PC-3 (cell line): ENCODE results near the gene PARP3. TPM values are rescaled to one million over a fixed set of nuclear protein-coding genes. Genes with fewer than 3 reads are reported as not detected.

Source experiments
- ATAC-seq: fragments of 200-7000 bp; cut with Tn5 transposase; 2 replicates; pipeline ENCODE4 v1.9.1; 2020; ENCODE audit warnings: mild to moderate bottlenecking, moderate library complexity
- BruUV-seq: library from RNA; stranded (reverse); fragments of 400-500 nt; replicated peaks from 2 replicates; lab custom pipeline; 2021; lab: Mats Ljungman, UMichigan
- CTCF ChIA-PET: fragments of 300-600 bp; sonication (Branson Sonifier 250); formaldehyde crosslinking; loops from one replicate; lab custom pipeline; 2022; ENCODE audit warnings: antibody characterized with exemption; lab: Charles Lee
- POLR2A ChIA-PET: fragments of 300-600 bp; sonication (Branson Sonifier 250); formaldehyde crosslinking; loops from one replicate; lab custom pipeline; 2022; ENCODE audit warnings: antibody characterized with exemption; ENCODE audit not compliant: unreplicated experiment; lab: Charles Lee
- DNase-seq: peaks from one replicate; pipeline ENCODE4 v3.0.0-alpha.2; 2015
- H2AFZ ChIP-seq: fragments of 300-600 bp; sonication (generic); 2 replicates; pipeline ENCODE4 v1.6.0; 2016; ENCODE audit warnings: antibody characterized with exemption, low read length
- H3F3A ChIP-seq: fragments of 300-600 bp; sonication (generic); one replicate; pipeline ENCODE4 v1.6.0; 2017; ENCODE audit warnings: antibody characterized with exemption, low read length, control low read depth, mild to moderate bottlenecking; ENCODE audit not compliant: unreplicated experiment
- H3K27ac ChIP-seq: fragments of 300-600 bp; sonication (generic); 2 replicates; pipeline ENCODE4 v1.5.1; 2016; ENCODE audit warnings: mild to moderate bottlenecking, low read length
- H3K27me3 ChIP-seq: fragments of 300-600 bp; sonication (generic); 2 replicates; pipeline ENCODE4 v1.6.1; 2016; ENCODE audit warnings: low read length, mixed read lengths
- H3K36me3 ChIP-seq: fragments of 300-600 bp; sonication (generic); 2 replicates; pipeline ENCODE4 v1.6.1; 2016; ENCODE audit warnings: low read depth, mixed run types, low read length, mixed read lengths
- H3K4me1 ChIP-seq: fragments of 300-600 bp; sonication (generic); 2 replicates; pipeline ENCODE4 v1.5.1; 2016; ENCODE audit warnings: low read length; ENCODE audit not compliant: insufficient read depth
- H3K4me2 ChIP-seq: fragments of 300-600 bp; sonication (generic); 2 replicates; pipeline ENCODE4 v1.6.0; 2016; ENCODE audit warnings: low read length
- H3K4me3 ChIP-seq: fragments of 300-600 bp; sonication (generic); 2 replicates; pipeline ENCODE4 v1.5.1; 2016; ENCODE audit warnings: mild to moderate bottlenecking, low read length, mixed read lengths
- H3K79me2 ChIP-seq: fragments of 300-600 bp; sonication (generic); 2 replicates; pipeline ENCODE4 v1.6.1; 2017; ENCODE audit warnings: low read length, mixed read lengths
- H3K9ac ChIP-seq: fragments of 300-600 bp; sonication (generic); 2 replicates; pipeline ENCODE4 v1.6.0; 2016; ENCODE audit warnings: mild to moderate bottlenecking, low read length
- H3K9me2 ChIP-seq: fragments of 300-600 bp; sonication (generic); replicated peaks from 2 replicates; pipeline ENCODE4 v1.6.1; 2016; ENCODE audit warnings: mixed run types, low read length, mixed read lengths
- H3K9me3 ChIP-seq: fragments of 300-600 bp; sonication (generic); 2 replicates; pipeline ENCODE4 v1.6.1; 2016; ENCODE audit warnings: low read length, mixed read lengths
- H4K20me1 ChIP-seq: fragments of 300-600 bp; sonication (generic); 2 replicates; pipeline ENCODE4 v1.6.1; 2016; ENCODE audit warnings: low read length, mixed read lengths
- EZH2 ChIP-seq: fragments of 300-600 bp; sonication (generic); IDR thresholded peaks from one replicate; pipeline ENCODE4 v1.6.1; 2017; ENCODE audit warnings: antibody characterized with exemption, mild to moderate bottlenecking, low read length; ENCODE audit not compliant: unreplicated experiment
- EZH2phosphoT487 ChIP-seq: fragments of 300-600 bp; sonication (generic); IDR thresholded peaks from 2 replicates; pipeline ENCODE4 v1.6.1; 2018; ENCODE audit warnings: mild to moderate bottlenecking, antibody characterized with exemption, low read length, borderline replicate concordance
- intact Hi-C: fragments of 100-400 bp; cut with micrococcal nuclease; formaldehyde crosslinking; loops from 2 replicates; pipeline ENCODE4 v1.9.0; 2023
- total RNA-seq: library from RNA; depleted of rRNA; stranded (reverse); fragments of >200 nt; gene quantifications from 2 replicates; pipeline ENCODE4 v1.2.3, GENCODE V29; 2014
- TF ChIP-seq, protein P1 (sequence below): fragments of 300-600 bp; sonication (generic); conservative IDR thresholded peaks from 2 replicates; pipeline ENCODE4 v1.5.1; 2017; ENCODE audit warnings: antibody characterized with exemption, low read depth, mild to moderate bottlenecking, low read length

Gene PARP3
- total RNA-seq, 1 experiment from 2014 or later: 19.3 TPM

GRCh38 chr3:51982838-51983577, 40.8 kb downstream of the PARP3 start, which contains the start of gene ACY1:
ACY1 (plus strand) TSS chr3:51983535; CDS start chr3:51984065, 530 bp downstream.
- ChIA-PET POLR2A (interaction anchor here (0.5 to 1.3 kb wide), 9 partner anchors 9 to 1815 kb away, joined by 3 to 10 read pairs (median 5); partner anchors contain the start of genes ABHD14B, RPL29 and RRP9), CTCF (interaction anchor here (0.5 to 1.9 kb wide), 6 partner anchors 9 to 1646 kb away, joined by 3 to 13 read pairs (median 4); partner anchors contain the start of genes ABHD14B, PCBP4 and RRP9)
- peak; percentile 93 for DNase-seq
- ATAC-seq: peak; percentile 86
- H2AFZ ChIP-seq: peak within 1 kb of the TSS; percentile 69
- H3K79me2 ChIP-seq: peaks cover 26% of the 10 kb centered on the region
- no peaks in the 10 kb centered on the region for H3K9me2 ChIP-seq
- TF ChIP-seq, protein P1, sequence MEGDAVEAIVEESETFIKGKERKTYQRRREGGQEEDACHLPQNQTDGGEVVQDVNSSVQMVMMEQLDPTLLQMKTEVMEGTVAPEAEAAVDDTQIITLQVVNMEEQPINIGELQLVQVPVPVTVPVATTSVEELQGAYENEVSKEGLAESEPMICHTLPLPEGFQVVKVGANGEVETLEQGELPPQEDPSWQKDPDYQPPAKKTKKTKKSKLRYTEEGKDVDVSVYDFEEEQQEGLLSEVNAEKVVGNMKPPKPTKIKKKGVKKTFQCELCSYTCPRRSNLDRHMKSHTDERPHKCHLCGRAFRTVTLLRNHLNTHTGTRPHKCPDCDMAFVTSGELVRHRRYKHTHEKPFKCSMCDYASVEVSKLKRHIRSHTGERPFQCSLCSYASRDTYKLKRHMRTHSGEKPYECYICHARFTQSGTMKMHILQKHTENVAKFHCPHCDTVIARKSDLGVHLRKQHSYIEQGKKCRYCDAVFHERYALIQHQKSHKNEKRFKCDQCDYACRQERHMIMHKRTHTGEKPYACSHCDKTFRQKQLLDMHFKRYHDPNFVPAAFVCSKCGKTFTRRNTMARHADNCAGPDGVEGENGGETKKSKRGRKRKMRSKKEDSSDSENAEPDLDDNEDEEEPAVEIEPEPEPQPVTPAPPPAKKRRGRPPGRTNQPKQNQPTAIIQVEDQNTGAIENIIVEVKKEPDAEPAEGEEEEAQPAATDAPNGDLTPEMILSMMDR: peak; percentile 27; the same call in 1 of the 2 replicates
- TF ChIP-seq EZH2phosphoT487: no peak
- H3F3A ChIP-seq: no peaks in the 10 kb centered on the region
- peak within 1 kb of the TSS; percentile 89 for H3K9ac ChIP-seq
- H3K36me3 ChIP-seq: no peaks in the 10 kb centered on the region
- no peaks in the 10 kb centered on the region for H3K9me3 ChIP-seq
- H3K4me2 ChIP-seq: peak within 1 kb of the TSS; percentile 88
- H3K27me3 ChIP-seq: no peaks in the 10 kb centered on the region
- intact Hi-C loops: loop anchor here (1.0 to 2.0 kb wide), 2 partner anchors 15 to 40 kb away; partner anchors contain the start of gene PARP3
- peaks cover 20% of the 10 kb centered on the region for H3K4me1 ChIP-seq
- peak within 1 kb of the TSS; percentile 79 for H3K27ac ChIP-seq
- peak within 1 kb of the TSS; percentile 64 for H3K4me3 ChIP-seq
- no peaks in the 10 kb centered on the region for H4K20me1 ChIP-seq
- no TSS peak for BruUV-seq

DNA sequence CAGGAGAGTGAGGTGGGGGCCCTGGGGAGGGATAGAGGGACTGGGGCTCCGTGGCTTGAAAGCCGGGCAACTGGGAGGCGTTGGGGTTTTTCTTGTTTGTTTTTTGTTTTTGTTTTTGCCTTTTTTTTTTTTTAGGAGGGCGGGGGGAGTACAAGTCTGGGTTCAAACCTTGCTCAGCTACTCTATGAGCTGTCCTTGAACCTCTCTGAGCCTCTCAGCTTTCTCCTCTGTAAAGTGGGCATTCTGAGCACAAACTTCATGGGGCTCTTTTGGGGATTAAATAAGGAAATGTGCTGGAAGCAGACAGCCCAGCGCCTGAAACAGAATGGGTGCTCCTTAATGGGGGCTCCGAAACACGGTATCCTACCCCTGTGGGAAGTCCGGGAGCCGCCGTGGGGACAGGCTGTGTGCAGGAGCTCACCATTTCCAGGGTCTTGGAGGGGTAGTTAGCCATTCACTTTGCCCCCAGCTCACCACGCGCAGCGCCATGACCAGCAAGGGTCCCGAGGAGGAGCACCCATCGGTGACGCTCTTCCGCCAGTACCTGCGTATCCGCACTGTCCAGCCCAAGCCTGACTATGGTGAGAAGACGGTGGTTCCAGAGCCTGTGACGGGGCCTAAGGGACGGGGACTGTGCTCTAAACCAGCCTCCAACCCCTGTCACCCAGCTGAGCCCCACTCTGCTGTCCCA, 41.6 kb downstream of the PARP3 start:
- intact Hi-C loops: loop anchor here (1.0 to 2.0 kb wide), 2 partner anchors 15 to 41 kb away; partner anchors contain the start of gene PARP3
- peaks cover 26% of the 10 kb centered on the region for H3K79me2 ChIP-seq
- peak overlapping the region; percentile 64 for H3K4me3 ChIP-seq
- H3K27me3 ChIP-seq: no peaks in the 10 kb centered on the region
- H3K27ac ChIP-seq: peak overlapping the region; percentile 79
- TF ChIP-seq, protein P1: no peak
- TF ChIP-seq EZH2: no peak
- TF ChIP-seq EZH2phosphoT487: no peak
- peak overlapping the region; percentile 89 for H3K9ac ChIP-seq
- H3F3A ChIP-seq: no peaks in the 10 kb centered on the region
- H3K4me1 ChIP-seq: peaks cover 20% of the 10 kb centered on the region
- ChIA-PET CTCF (interaction anchor here (0.5 to 1.9 kb wide), 4 partner anchors 10 to 42 kb away, joined by 3 to 13 read pairs (median 7); partner anchors contain the start of genes ABHD14B, PCBP4 and RRP9), POLR2A (interaction anchor here (0.7 to 1.3 kb wide), 6 partner anchors 9 to 69 kb away, joined by 3 to 10 read pairs (median 4); partner anchors contain the start of genes ABHD14B, RPL29 and RRP9)
- ATAC-seq (no peak), DNase-seq (no peak)
- no peaks in the 10 kb centered on the region for H4K20me1 ChIP-seq
- peak overlapping the region; percentile 69 for H2AFZ ChIP-seq
- H3K4me2 ChIP-seq: peak overlapping the region; percentile 88
- no peaks in the 10 kb centered on the region for H3K9me3 ChIP-seq
- TSS peak; percentile 93 for BruUV-seq
- H3K9me2 ChIP-seq: no peaks in the 10 kb centered on the region
- no peaks in the 10 kb centered on the region for H3K36me3 ChIP-seq
